ENCODE data around the gene SDE2. TPM values are rescaled to one million over a fixed set of nuclear protein-coding genes. Genes with fewer than 3 reads are reported as not detected.

The SDE2 gene
- total RNA-seq, 4 donors from 2014 or later: 16.1 to 27.3 (median 23.6) TPM

GRCh38 chr1:225965231-225965630, 33.9 kb downstream of the SDE2 start:
- no peak for TF ChIP-seq CTCF (IDR thresholded peaks at IDR 0.05; ENCODE audit: low read depth)

GRCh38 chr1:225963735-225964530, 35.2 kb downstream of the SDE2 start:
- no peak for TF ChIP-seq CTCF (IDR thresholded peaks at IDR 0.05; ENCODE audit: low read depth)

- no peak for TF ChIP-seq CTCF (IDR thresholded peaks at IDR 0.05; ENCODE audit: low read depth)
These were observed 36.6 kb downstream of the SDE2 start for GRCh38 chr1:225962440-225962975.

GRCh38 chr1:225961659-225962439, 37.3 kb downstream of the SDE2 start:
- TF ChIP-seq CTCF (IDR thresholded peaks at IDR 0.05; ENCODE audit: low read depth): no peak

GRCh38 chr1:225958041-225958440, 41.1 kb downstream of the SDE2 start:
- no peak for TF ChIP-seq CTCF (IDR thresholded peaks at IDR 0.05; ENCODE audit: low read depth)

- no peak for TF ChIP-seq CTCF (IDR thresholded peaks at IDR 0.05; ENCODE audit: low read depth)
These were observed 44.4 kb downstream of the SDE2 start for GRCh38 chr1:225954753-225955152.

GRCh38 chr1:225953315-225953714, 45.8 kb downstream of the SDE2 start:
- no peak for TF ChIP-seq CTCF (IDR thresholded peaks at IDR 0.05; ENCODE audit: low read depth)
